ENCODE data around the gene SCN10A.

Gene SCN10A

DNA sequence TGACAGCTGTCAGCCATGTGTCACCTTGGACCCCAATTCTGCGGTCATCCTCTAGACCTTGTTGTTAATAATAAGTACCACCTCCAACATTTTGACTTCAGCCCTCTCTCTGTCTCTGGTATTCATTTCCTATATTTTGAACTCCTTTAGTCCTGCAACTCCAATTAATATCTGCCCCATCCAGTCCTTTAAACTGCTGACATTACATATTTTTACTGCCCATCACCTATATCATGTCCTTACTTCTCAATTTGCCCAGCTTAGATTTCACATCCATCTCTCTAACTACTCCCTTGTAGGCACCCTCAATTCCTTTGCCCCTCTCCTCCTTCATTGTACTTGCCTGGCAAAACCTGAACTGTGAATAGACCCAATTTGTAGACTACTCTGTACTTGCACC, 73.5 kb downstream of the SCN10A start:
- no peaks in the 10 kb centered on the region for H3K36me3 Mint-ChIP-seq
- no peak overlapping the region for H3K27ac Mint-ChIP-seq
- no peak overlapping the region for H3K4me3 Mint-ChIP-seq
- H3K27me3 Mint-ChIP-seq, result peaks cover 14% of the 10 kb centered on the region
- peaks cover 4% of the 10 kb centered on the region for H3K9me3 Mint-ChIP-seq (ENCODE audit: low read depth)
- peaks cover 2% of the 10 kb centered on the region for H3K4me1 Mint-ChIP-seq (ENCODE audit: low read depth)

DNA sequence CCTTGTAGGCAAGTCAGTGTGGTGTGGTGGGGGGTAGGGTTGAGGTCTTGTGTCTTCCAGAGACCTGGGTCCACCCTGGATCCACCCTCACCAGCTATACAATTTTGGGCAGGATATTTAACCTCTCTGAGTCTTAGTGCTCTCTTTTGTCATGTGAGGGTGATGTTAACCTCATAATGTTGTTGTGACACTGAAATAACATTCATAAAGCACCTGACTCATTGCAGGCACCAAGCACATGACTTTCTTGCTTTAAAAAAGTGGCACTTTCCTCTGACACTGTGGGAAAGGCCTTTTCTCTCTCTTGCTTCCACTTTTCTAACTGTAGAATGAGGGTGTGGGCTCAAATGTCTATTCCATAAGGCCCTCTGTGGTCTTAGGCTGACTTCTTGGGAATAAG, 75.5 kb downstream of the SCN10A start:
- Mint-ChIP-seq H3K9me3 (ENCODE audit: low read depth) (peaks cover 4% of the 10 kb centered on the region), H3K4me3 (no peak overlapping the region), H3K27ac (no peak overlapping the region), H3K4me1 (ENCODE audit: low read depth) (peaks cover 2% of the 10 kb centered on the region), H3K36me3 (no peaks in the 10 kb centered on the region), H3K27me3 (peaks cover 14% of the 10 kb centered on the region)

DNA sequence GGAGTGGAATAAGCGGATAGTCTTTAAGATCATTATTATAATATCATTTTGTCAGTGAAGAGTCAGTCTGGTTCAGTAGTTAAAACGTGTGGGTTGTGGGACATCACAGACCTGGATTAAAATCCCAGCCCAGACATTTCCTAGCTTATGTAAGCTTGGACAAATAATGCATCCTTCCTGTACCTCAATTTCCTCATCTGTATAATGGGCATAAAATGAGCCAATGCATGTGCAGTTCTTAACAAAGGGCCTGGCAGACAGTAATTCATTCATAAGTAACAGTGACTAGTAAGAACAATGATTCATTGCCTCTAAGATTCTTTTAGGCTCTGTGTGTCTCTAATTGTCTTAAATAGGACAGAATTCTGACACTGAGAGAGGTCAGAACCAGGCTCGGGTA, 76.1 kb downstream of the SCN10A start:
- Mint-ChIP-seq H3K27ac (no peak overlapping the region), H3K4me1 (ENCODE audit: low read depth) (peaks cover 2% of the 10 kb centered on the region), H3K36me3 (no peaks in the 10 kb centered on the region), H3K4me3 (no peak overlapping the region), H3K9me3 (ENCODE audit: low read depth) (peaks cover 4% of the 10 kb centered on the region), H3K27me3 (peaks cover 14% of the 10 kb centered on the region)

DNA sequence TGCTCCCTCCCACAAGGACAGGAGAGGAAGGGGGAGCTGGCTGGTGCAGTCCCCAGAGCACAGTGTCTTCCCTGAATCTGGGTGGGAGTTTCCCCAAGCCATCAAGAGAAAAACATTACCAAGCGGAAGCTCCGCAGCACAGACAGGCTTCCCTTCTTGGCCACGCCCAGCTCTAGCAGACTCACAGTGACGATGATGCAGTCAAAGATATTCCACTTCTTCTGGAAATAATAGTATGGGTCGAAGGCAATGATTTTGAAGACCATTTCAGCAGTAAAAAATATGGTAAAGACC, 76.7 kb downstream of the SCN10A start:
- H3K27me3 Mint-ChIP-seq, result peaks cover 14% of the 10 kb centered on the region
- no peak overlapping the region for H3K4me3 Mint-ChIP-seq
- H3K36me3 Mint-ChIP-seq, result no peaks in the 10 kb centered on the region
- H3K9me3 Mint-ChIP-seq (ENCODE audit: low read depth), result peaks cover 4% of the 10 kb centered on the region
- H3K4me1 Mint-ChIP-seq (ENCODE audit: low read depth), result peaks cover 2% of the 10 kb centered on the region
- no peak overlapping the region for H3K27ac Mint-ChIP-seq

DNA sequence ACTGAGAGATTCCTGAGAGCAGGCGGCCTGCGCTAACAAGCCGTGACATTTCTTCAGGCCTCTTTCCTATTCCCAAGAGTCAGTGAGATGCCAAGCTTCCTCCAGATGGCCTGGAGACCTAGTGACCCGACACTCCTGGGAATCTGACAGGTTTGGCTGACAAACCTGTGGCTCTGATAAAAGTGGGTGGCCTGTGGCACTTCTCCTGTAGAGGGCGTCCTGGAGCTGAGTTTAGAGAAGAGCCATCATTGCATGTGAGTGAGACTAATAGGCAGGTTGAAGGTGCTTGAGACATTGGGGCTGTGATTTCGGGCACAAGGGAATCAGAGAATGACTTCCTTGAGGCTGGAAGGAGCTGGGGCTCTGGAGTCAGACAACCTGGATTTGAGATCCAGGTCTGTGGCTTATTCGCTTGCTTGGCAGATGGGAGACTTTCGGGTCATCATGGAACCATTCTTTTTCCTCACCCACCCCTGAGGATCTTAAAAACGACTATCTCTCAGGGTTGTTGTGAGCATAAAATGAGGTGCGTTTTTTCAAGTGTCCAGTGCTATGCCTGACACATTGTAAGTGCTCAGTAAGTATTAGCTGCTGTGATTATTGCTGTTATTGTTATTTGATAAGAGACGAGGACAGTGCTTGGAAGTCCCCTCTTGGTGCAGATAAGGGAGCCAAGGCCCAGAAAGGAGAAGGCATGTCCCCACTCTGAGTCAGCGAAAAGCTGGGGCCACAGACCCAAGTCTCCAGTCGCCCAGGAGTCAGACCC, 77.2 kb downstream of the SCN10A start:
- peaks cover 14% of the 10 kb centered on the region for H3K27me3 Mint-ChIP-seq
- H3K9me3 Mint-ChIP-seq (ENCODE audit: low read depth), result peaks cover 4% of the 10 kb centered on the region
- H3K4me1 Mint-ChIP-seq (ENCODE audit: low read depth), result peaks cover 2% of the 10 kb centered on the region
- no peaks in the 10 kb centered on the region for H3K36me3 Mint-ChIP-seq
- H3K27ac Mint-ChIP-seq, result no peak overlapping the region
- no peak overlapping the region for H3K4me3 Mint-ChIP-seq

DNA sequence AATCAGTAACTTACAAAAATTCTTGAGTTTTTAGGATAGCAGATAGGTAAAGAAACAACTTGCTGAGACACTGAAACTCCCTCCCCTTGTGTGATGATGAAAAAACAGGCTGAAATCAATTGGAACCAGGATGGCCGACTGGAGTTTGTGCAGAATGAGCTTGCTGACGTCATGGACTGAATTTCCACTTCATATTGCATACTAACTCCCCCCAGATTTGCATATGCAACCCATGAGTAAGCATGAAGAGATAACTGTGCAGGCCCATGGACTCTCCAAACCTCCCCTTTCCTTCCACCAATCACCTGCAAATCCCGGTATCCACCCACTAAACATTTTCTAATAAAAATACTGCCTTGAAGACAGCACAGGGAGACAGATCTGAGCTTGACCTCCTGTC, 84.5 kb downstream of the SCN10A start:
- no peaks in the 10 kb centered on the region for H3K9me3 Mint-ChIP-seq (ENCODE audit: low read depth)
- peaks cover 3% of the 10 kb centered on the region for H3K27me3 Mint-ChIP-seq
- H3K4me3 Mint-ChIP-seq, result no peak overlapping the region
- no peaks in the 10 kb centered on the region for H3K4me1 Mint-ChIP-seq (ENCODE audit: low read depth)
- H3K27ac Mint-ChIP-seq, result no peak overlapping the region
- no peaks in the 10 kb centered on the region for H3K36me3 Mint-ChIP-seq

DNA sequence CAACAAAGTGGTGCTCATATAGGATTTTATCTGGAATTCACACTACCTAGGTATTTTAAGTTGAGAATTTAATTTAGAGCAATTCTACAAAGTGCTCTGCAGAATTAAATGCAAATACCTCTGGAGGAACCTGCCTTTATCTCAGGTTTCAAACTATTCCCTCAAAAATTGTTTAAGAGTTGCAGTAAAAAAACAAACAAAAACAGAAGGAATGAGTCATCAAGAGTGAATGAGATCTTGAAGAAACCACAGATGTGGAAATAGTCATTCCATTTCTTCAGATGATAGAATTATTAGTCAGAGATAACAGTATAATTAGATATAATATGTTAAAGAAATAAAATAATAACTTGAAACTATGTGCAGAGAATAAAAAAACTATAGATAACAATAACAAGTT, 85.7 kb downstream of the SCN10A start:
- Mint-ChIP-seq H3K4me1 (ENCODE audit: low read depth) (no peaks in the 10 kb centered on the region), H3K27me3 (peaks cover 5% of the 10 kb centered on the region), H3K4me3 (no peak overlapping the region), H3K27ac (no peak overlapping the region), H3K9me3 (ENCODE audit: low read depth) (no peaks in the 10 kb centered on the region), H3K36me3 (no peaks in the 10 kb centered on the region)

DNA sequence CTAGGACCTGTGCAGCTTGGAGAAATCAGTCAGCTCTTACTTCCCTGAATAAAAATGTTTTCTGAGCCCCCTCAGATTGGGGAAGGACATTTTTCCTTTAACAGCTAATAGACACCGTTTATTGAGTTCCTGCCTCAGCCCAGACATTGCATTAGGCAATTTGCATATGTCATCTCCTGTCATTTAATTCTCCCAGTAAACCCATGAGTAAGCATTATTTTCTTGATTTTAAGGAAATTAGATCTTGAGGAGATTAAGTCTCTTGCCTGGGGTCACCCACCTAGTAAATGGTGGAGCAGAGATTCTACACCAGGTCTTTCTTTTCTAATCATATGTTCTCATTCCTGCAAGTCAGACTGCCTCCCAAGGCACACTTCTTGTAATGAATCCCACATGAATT, 88.0 kb downstream of the SCN10A start:
- H3K27me3 Mint-ChIP-seq, result peaks cover 5% of the 10 kb centered on the region
- H3K36me3 Mint-ChIP-seq, result no peaks in the 10 kb centered on the region
- no peaks in the 10 kb centered on the region for H3K4me1 Mint-ChIP-seq (ENCODE audit: low read depth)
- H3K9me3 Mint-ChIP-seq (ENCODE audit: low read depth), result no peaks in the 10 kb centered on the region
- no peak overlapping the region for H3K4me3 Mint-ChIP-seq
- no peak overlapping the region for H3K27ac Mint-ChIP-seq

DNA sequence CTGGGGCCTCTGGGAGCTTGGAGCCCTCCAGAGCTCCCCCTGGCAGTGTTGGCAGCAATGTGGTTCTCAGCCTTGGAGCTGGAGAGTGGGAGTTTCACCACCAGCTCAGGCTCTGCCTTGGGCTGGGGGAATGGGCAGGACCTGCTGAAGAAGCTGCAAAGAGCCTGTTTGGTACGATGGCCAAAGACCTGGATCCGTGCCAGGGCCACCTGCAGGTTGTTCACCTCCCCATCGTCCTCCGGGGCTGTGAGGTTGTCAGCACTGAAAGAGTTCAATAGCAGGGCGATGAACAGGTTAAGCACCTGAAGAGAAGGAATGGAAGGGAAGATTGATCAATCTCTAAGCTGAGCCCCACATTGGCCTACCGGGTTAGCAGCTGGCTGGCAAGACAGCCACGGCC, 89.3 kb downstream of the SCN10A start:
- H3K4me1 Mint-ChIP-seq (ENCODE audit: low read depth), result no peaks in the 10 kb centered on the region
- no peaks in the 10 kb centered on the region for H3K36me3 Mint-ChIP-seq
- H3K9me3 Mint-ChIP-seq (ENCODE audit: low read depth), result no peaks in the 10 kb centered on the region
- H3K27ac Mint-ChIP-seq, result no peak overlapping the region
- peaks cover 5% of the 10 kb centered on the region for H3K27me3 Mint-ChIP-seq
- H3K4me3 Mint-ChIP-seq, result no peak overlapping the region

DNA sequence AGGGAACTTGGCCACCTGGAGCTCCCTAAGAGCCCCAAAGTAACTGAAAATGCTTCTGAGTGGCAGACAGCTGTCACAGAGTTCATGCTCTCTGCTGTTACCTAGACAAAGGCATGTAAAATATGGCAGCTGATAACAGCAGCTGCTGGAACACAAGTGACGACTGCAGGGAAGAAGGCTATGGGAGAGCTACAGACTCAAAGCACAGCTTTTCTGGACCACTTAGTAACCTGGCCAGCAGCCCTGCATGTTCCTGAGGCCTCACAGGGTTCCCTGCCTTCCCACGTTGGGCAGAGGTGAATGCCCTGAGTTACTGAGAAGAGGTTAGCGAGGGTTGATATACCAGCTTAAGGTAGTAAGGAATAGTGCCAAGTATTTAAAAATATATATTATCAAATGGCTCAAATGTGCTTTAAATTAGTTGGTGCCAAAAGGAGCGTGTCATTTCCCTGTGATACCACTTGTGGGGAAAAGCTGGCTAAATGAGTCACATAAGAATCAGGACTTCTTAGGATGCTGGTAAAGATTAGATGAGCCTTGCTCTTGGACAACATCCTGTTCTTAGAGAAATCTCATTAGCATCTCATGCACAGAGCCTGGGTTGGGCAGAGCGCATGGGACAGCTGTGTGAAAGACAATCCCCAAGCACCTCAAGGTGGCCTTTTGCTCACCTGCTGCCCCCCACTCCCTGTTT, 90.1 kb downstream of the SCN10A start:
- H3K4me3 Mint-ChIP-seq, result no peak overlapping the region

DNA sequence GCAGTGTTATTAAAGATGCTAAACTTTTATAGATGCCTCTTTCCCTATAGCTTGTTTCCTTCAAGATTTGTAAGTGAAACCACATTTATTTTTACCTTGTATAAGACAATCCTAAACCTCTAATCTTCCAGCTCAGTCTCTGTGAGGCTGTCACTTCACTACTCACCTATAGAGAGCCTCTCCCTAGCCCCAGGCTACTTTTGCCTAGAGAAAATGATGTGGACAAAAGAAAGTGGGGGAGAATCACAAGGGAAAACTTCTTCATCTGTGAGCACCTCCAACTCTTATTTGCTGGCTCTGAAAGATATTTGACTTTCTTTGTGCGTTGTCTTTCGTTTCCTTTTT, 91.7 kb downstream of the SCN10A start:
- H3K9me3 Mint-ChIP-seq (ENCODE audit: low read depth), result no peaks in the 10 kb centered on the region
- H3K27ac Mint-ChIP-seq, result no peak overlapping the region
- no peaks in the 10 kb centered on the region for H3K4me1 Mint-ChIP-seq (ENCODE audit: low read depth)
- peaks cover 7% of the 10 kb centered on the region for H3K27me3 Mint-ChIP-seq
- H3K4me3 Mint-ChIP-seq, result no peak overlapping the region
- no peaks in the 10 kb centered on the region for H3K36me3 Mint-ChIP-seq

More for the DNA sequence above, 90.1 kb downstream of the SCN10A start:
- no peaks in the 10 kb centered on the region for H3K9me3 Mint-ChIP-seq (ENCODE audit: low read depth)
- no peaks in the 10 kb centered on the region for H3K36me3 Mint-ChIP-seq
- H3K4me1 Mint-ChIP-seq (ENCODE audit: low read depth), result no peaks in the 10 kb centered on the region
- H3K27me3 Mint-ChIP-seq, result peaks cover 10% of the 10 kb centered on the region
- H3K27ac Mint-ChIP-seq, result no peak overlapping the region

DNA sequence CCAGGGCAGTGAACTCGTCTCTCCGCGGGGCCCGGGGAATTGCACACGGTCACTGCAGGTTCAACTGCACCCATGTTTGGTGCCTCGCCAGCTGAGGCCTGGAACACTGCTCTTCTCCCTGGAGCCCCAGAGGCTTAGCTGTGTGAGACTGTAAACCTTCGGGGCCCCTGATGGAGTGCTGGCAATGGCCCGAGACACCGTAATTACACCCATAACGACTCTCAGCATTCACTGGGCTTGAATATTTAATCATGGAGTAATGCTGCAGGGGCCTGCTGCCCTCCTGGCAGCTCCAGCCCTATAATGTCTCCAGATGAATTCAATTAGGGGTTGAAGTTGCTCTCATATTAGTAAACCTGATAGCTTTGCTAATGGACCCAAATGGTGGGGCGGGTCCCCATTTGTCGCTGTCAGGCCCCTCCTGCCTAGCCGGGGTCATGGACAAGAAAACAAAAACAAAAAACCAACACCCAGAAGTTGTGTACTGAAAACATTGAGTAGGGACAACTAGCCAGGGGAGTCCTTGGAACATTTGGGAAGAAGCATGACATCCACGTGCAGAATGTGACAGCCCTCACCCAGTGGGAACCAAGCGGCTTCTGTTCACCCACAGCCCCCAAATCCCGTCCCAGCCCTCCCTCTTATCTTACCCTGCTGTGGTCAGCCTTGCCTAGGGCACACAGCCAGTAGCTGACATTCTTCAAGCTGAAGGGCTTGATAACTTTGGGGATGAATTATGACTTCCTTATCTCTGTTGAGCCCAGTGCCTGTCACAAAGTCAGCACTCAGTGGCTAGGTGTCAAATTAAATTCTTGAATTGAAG, 92.2 kb downstream of the SCN10A start:
- H3K9me3 Mint-ChIP-seq (ENCODE audit: low read depth), result no peaks in the 10 kb centered on the region
- no peak overlapping the region for H3K4me3 Mint-ChIP-seq
- H3K27me3 Mint-ChIP-seq, result peaks cover 7% of the 10 kb centered on the region
- H3K4me1 Mint-ChIP-seq (ENCODE audit: low read depth), result no peaks in the 10 kb centered on the region
- H3K36me3 Mint-ChIP-seq, result no peaks in the 10 kb centered on the region
- no peak overlapping the region for H3K27ac Mint-ChIP-seq

DNA sequence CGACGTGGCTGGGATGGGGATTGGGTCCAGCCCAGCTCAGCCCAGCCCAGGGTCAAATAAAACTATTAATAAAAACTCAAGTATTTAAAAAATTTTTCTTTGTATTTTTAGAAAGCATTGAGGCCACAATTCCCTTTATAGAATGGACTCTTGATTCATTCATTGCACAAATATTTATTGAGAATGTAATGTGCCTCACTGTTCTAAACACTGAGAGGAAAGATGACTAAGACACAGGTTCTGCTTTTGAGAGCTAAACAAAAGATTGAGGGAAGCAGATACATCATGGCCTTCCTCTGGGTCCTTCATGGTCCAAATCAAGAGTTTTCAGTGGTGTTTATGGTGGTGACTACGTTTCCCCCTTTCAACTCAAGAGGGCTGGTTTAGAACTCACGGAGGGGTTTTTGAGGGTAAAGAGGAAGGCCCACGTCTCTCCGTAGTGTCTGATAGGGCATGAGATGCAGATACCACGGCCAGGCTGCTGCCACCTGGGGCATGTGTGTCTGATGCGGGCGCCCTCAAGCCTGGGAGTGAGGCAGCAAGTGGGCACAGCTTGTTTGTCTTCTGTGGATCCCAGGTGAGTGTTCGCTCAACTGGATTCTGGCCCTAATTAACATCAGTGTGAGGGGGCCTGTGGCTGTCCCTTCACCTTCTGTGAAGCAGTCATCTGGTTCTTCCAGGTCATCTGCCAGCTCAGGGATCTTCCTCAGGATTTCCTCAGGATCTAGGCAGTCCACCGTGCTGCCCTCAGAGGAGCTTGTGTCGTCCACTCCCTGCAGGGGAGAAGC, 93.0 kb downstream of the SCN10A start:
- no peaks in the 10 kb centered on the region for H3K9me3 Mint-ChIP-seq (ENCODE audit: low read depth)
- no peaks in the 10 kb centered on the region for H3K4me1 Mint-ChIP-seq (ENCODE audit: low read depth)
- no peak overlapping the region for H3K27ac Mint-ChIP-seq
- H3K36me3 Mint-ChIP-seq, result no peaks in the 10 kb centered on the region
- H3K4me3 Mint-ChIP-seq, result no peak overlapping the region
- peaks cover 7% of the 10 kb centered on the region for H3K27me3 Mint-ChIP-seq

DNA sequence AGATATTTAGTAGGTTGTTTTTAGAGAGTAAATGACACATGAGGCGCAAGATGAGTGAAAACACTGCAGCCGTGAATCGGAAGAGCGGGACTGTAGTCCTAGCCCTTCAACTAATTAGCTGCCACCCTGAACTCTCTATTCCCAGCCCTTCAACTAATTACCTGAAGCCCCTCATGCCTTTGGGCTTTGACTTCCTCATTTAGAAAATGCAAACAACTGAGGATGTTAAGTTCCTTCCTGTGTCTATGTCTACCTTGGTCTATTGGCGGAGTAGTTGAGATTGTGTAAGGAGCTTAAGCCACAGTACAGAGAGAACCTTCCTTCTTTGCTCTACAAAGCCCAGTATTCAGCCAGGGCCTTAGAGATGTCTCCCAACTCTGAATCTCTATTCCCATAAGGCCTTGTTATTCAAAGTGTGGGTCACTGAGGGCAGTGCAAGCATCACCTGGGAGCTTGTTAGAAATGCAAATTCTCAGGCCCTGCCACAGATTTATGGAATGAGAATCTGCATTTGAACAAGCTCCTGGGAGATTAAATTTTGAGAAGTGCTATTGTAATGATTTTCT, 94.7 kb downstream of the SCN10A start:
- no peaks in the 10 kb centered on the region for H3K4me1 Mint-ChIP-seq (ENCODE audit: low read depth)
- no peak overlapping the region for H3K4me3 Mint-ChIP-seq
- H3K27me3 Mint-ChIP-seq, result peaks cover 5% of the 10 kb centered on the region
- H3K36me3 Mint-ChIP-seq, result no peaks in the 10 kb centered on the region
- no peaks in the 10 kb centered on the region for H3K9me3 Mint-ChIP-seq (ENCODE audit: low read depth)
- no peak overlapping the region for H3K27ac Mint-ChIP-seq
